PFSK-1 (cell line): ENCODE measurements around the gene RNU6-1.

Source experiments
- POLR2AphosphoS5 ChIP-seq: IDR thresholded peaks from 2 replicates; pipeline ENCODE4 v1.6.1; 2012; ENCODE audit warnings: low read depth, mild to moderate bottlenecking, control low read depth, low read length, moderate library complexity
- SIN3A ChIP-seq: IDR thresholded peaks from 2 replicates; pipeline ENCODE4 v1.6.1; 2012; ENCODE audit warnings: mild to moderate bottlenecking, low read length, moderate library complexity, borderline replicate concordance; ENCODE audit not compliant: insufficient read depth
- TF ChIP-seq, protein P1 (sequence below), 2 experiments: IDR thresholded peaks; 2 replicates each; pipeline versions ENCODE4 v1.6.1 to v1.8.0; 2011 to 2012; ENCODE audit warnings: low read depth in 2 of 2, low read length in 2 of 2, control low read depth in 1 of 2, inconsistent platforms in 1 of 2, mild to moderate bottlenecking in 1 of 2, moderate library complexity in 1 of 2; ENCODE audit not compliant: insufficient read depth in 1 of 2

DNA sequence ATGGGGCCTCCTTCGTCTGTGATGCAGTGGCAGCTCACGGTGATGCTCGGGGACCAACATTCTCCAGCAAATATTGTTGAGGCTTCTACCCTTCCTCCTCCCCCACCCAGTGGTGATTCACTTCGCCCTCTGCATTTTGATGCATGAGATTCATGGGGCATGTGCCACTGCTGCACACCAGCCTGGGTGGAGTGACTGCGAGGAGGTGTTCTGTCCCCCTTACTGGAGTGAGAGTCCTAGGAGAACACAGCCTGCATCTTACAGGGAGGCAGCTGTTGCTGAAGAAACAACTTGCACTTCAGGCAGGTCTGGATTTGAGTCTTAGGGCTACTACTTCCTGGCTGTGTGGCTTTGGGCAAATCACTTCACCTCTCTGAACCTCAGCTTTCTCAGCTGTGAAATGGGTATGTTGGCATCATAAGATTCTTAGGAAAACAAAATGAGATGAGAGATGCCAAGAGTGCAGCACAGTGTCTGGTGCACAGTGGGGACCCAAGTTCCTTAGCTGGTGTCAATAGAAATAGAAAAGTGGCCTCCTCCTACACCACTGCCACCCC lies 24.7 kb downstream of the RNU6-1 start:
- TF ChIP-seq SIN3A (no peak), POLR2AphosphoS5 (no peak)
- TF ChIP-seq, protein P1, sequence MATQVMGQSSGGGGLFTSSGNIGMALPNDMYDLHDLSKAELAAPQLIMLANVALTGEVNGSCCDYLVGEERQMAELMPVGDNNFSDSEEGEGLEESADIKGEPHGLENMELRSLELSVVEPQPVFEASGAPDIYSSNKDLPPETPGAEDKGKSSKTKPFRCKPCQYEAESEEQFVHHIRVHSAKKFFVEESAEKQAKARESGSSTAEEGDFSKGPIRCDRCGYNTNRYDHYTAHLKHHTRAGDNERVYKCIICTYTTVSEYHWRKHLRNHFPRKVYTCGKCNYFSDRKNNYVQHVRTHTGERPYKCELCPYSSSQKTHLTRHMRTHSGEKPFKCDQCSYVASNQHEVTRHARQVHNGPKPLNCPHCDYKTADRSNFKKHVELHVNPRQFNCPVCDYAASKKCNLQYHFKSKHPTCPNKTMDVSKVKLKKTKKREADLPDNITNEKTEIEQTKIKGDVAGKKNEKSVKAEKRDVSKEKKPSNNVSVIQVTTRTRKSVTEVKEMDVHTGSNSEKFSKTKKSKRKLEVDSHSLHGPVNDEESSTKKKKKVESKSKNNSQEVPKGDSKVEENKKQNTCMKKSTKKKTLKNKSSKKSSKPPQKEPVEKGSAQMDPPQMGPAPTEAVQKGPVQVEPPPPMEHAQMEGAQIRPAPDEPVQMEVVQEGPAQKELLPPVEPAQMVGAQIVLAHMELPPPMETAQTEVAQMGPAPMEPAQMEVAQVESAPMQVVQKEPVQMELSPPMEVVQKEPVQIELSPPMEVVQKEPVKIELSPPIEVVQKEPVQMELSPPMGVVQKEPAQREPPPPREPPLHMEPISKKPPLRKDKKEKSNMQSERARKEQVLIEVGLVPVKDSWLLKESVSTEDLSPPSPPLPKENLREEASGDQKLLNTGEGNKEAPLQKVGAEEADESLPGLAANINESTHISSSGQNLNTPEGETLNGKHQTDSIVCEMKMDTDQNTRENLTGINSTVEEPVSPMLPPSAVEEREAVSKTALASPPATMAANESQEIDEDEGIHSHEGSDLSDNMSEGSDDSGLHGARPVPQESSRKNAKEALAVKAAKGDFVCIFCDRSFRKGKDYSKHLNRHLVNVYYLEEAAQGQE (IDR thresholded peaks at IDR 0.05; ENCODE audit: insufficient read depth in 1 of 2, low read depth in 2 of 2, low read length in 2 of 2), result no peak
